HepG2 (cell line): Measurements from ENCODE around the gene PMEPA1. TPM values are rescaled to one million over a fixed set of nuclear protein-coding genes. Genes with fewer than 3 reads are reported as not detected.
A peak's percentile ranks its signal among the peaks of the same experiment; 100 is the strongest.

Source experiments
- ATAC-seq: fragments of 200-7000 bp; cut with Tn5 transposase; 3 replicates; pipeline ENCODE4 v1.9.1; 2020; ENCODE audit warnings: mild to moderate bottlenecking, moderate library complexity
- BruUV-seq: library from RNA; stranded (reverse); fragments of 400-500 nt; replicated peaks from 2 replicates; lab custom pipeline; 2021; lab: Mats Ljungman, UMichigan
- CTCF ChIA-PET: fragments of 300-600 bp; formaldehyde crosslinking; extraction: SDS; loops from one replicate; lab custom pipeline; 2021; ENCODE audit warnings: low total read pairs, inconsistent platforms, low intra/inter-chr PET ratio; lab: Yijun Ruan, JAX
- POLR2A ChIA-PET: fragments of 350-600 bp; sonication (Branson Sonifier 250); formaldehyde crosslinking; loops from one replicate; lab custom pipeline; 2020; ENCODE audit warnings: antibody characterized with exemption, inconsistent platforms; lab: Yijun Ruan, JAX
- DNase-seq: peaks from one replicate; pipeline ENCODE4 v3.0.0-alpha.2; 2015; ENCODE audit warnings: low spot score
- FAIRE-seq: peaks from 3 replicates; lab custom pipeline; 2011; peaks lifted over from hg19 to GRCh38; lab: Jason Lieb, UNC
- H2AFZ ChIP-seq: one replicate; pipeline ENCODE4 v1.6.1; 2011; ENCODE audit warnings: low read length, inconsistent platforms
- H3K27ac ChIP-seq: fragments of 300-600 bp; 3 replicates; pipeline ENCODE4 v1.8.0; 2011; ENCODE audit warnings: mixed run types, mild to moderate bottlenecking, mixed read lengths, low read length, inconsistent platforms; ENCODE audit not compliant: insufficient read depth; ENCODE audit errors: extremely low read length
- H3K27me3 ChIP-seq, 2 experiments: fragments of 200-600 bp in 1 of 2; 2 replicates in 1 of 2; 3 replicates in 1 of 2; pipeline versions ENCODE4 v1.6.0 to v1.8.0; 2011; ENCODE audit warnings: low read length in 2 of 2, mild to moderate bottlenecking in 2 of 2, moderate library complexity in 2 of 2, inconsistent platforms in 1 of 2; ENCODE audit not compliant: insufficient read depth in 2 of 2, control insufficient read depth in 1 of 2
- H3K36me3 ChIP-seq, 2 experiments: fragments of 200-600 bp in 1 of 2; replicated peaks in 1 of 2; 2 replicates in 1 of 2; 3 replicates in 1 of 2; pipeline versions ENCODE4 v1.5.1 to v1.8.0; 2011; ENCODE audit warnings: low read length in 2 of 2, inconsistent platforms in 1 of 2; ENCODE audit not compliant: insufficient read depth in 2 of 2, control insufficient read depth in 1 of 2
- H3K4me1 ChIP-seq: 2 replicates; pipeline ENCODE4 v1.5.1; 2012; ENCODE audit warnings: low read length, inconsistent platforms; ENCODE audit not compliant: insufficient read depth
- H3K4me2 ChIP-seq: 2 replicates; pipeline ENCODE4 v1.6.0; 2011; ENCODE audit warnings: low read depth, low read length, inconsistent platforms
- H3K4me3 ChIP-seq, 3 experiments: fragments of 200-600 bp in 1 of 3; sonication (generic), shearing (Covaris generic) in 1 of 3; replicated peaks in 1 of 3; 2 replicates each; pipeline ENCODE4 v1.5.1; 2011 to 2016; ENCODE audit warnings: low read length in 3 of 3, inconsistent platforms in 2 of 3, low read depth in 2 of 3, mild to moderate bottlenecking in 2 of 3, control low read depth in 1 of 3, mixed read lengths in 1 of 3; ENCODE audit not compliant: insufficient read depth in 1 of 3
- H3K79me2 ChIP-seq: one replicate; pipeline ENCODE4 v1.6.1; 2011; ENCODE audit warnings: low read length, inconsistent platforms; ENCODE audit not compliant: insufficient read depth
- H3K9ac ChIP-seq: 2 replicates; pipeline ENCODE4 v1.6.0; 2011; ENCODE audit warnings: mild to moderate bottlenecking, low read depth, low read length, inconsistent platforms; ENCODE audit not compliant: insufficient read depth
- H3K9me3 ChIP-seq: 2 replicates; pipeline ENCODE4 v1.5.1; 2012; ENCODE audit warnings: mild to moderate bottlenecking, low read length
- H4K20me1 ChIP-seq: 2 replicates; pipeline ENCODE4 v1.6.0; 2011; ENCODE audit warnings: inconsistent platforms, mild to moderate bottlenecking, low read length, moderate library complexity; ENCODE audit not compliant: insufficient read depth
- MAFK ChIP-seq, 2 experiments: IDR thresholded peaks in 1 of 2; conservative IDR thresholded peaks in 1 of 2; 2 replicates each; pipeline ENCODE4 v1.6.1; 2011; ENCODE audit warnings: improper control_type of control experiment in 2 of 2, low read length in 2 of 2
- SP140L ChIP-seq: sonication (generic); formaldehyde crosslinking; IDR thresholded peaks from 2 replicates; pipeline ENCODE4 v1.4.0; 2020; ENCODE audit warnings: missing genetic modification reagents, borderline replicate concordance
- ZC3H13 ChIP-seq: sonication (generic); formaldehyde crosslinking; IDR thresholded peaks from 2 replicates; pipeline ENCODE4 v1.8.1; 2023; ENCODE audit warnings: mild to moderate bottlenecking, missing genetic modification reagents, moderate library complexity
- ZNF225 ChIP-seq: sonication (generic); formaldehyde crosslinking; IDR thresholded peaks from 2 replicates; pipeline ENCODE4 v1.4.0; 2020; ENCODE audit warnings: mild to moderate bottlenecking, missing genetic modification reagents
- WGBS: methylation state at CpG from one replicate; pipeline ENCODE4 v1.1.6; 2017; ENCODE audit warnings: low lambda C conversion rate; 5-methylcytosine and 5-hydroxymethylcytosine counted together
- in situ Hi-C: cut with HindIII; loops from 2 replicates; pipeline ENCODE4 v1.10.0; 2017; ENCODE audit warnings: low pct_unique_long_range_greater_than_20kb; ENCODE audit not compliant: extremely low pct_ligation_motif_present
- intact Hi-C: fragments of 100-400 bp; cut with micrococcal nuclease; formaldehyde crosslinking; loops from one replicate; pipeline ENCODE4 v1.10.0; 2022; ENCODE audit not compliant: unreplicated experiment
- polyA plus RNA-seq, 8 experiments: library from polyadenylated mRNA; depleted of rRNA in 3 of 8; stranded (reverse) in 7 of 8; unstranded in 1 of 8; fragments of >200 nt; fragmentation: Illumina TruSeq in 4 of 8; extraction: Trizol in 4 of 8; gene quantifications; 2 replicates each; pipeline versions ENCODE4 v1.2.1 to v1.2.3, GENCODE V29; 2011 to 2016; ENCODE audit warnings: low read depth in 4 of 8, missing spikeins in 1 of 8, mixed read lengths in 1 of 8; ENCODE audit not compliant: insufficient read depth in 1 of 8
- total RNA-seq, 5 experiments: library from RNA; depleted of rRNA; stranded (reverse); fragments of >200 nt; fragmentation: Illumina TruSeq; extraction: Trizol; gene quantifications; 2 replicates each; pipeline ENCODE4 v1.2.3, GENCODE V29; 2016; ENCODE audit warnings: low read depth in 1 of 5
- TF ChIP-seq, protein P1 (sequence below): IDR thresholded peaks from 2 replicates; pipeline ENCODE4 v1.6.1; 2016; ENCODE audit warnings: low read depth, missing genetic modification reagents, missing compliant biosample characterization

The PMEPA1 gene
- total and polyA plus RNA-seq, 2 of the 13 experiments (the other 11 are each of a cell fraction or from before 2014, with no cell fraction given) = not detected

DNA sequence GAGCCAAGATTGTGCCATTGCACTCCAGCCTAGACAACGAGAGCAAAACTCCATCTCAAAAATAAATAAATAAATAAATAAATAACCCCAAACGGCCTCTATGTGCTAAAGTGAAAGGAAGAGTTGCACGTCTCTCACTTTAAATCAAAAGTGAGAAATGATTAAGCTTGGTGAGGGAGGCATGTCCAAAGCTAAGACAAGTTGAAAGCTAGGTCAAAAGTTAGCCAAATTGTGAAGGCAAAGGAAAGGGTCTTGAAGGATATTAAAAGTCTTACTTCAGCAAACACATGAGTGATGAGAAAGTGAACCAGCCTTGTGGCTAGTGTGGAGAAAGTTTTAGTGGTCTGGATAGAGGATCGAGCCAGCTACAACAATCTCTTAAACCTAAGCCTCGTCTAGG lies 103.9 kb downstream of the PMEPA1 start:
- no peak overlapping the region for H2AFZ ChIP-seq
- H3K9ac ChIP-seq = no peak overlapping the region
- H3K79me2 ChIP-seq = no peaks in the 10 kb centered on the region
- POLR2A ChIA-PET = no interaction called here
- no peaks in the 10 kb centered on the region for H3K36me3 ChIP-seq
- ATAC-seq = no peak
- peaks cover 15 to 62% of the 10 kb centered on the region in 2 experiments; a peak in 3 of 5 replicates for H3K27me3 ChIP-seq
- no peak overlapping the region for H3K4me2 ChIP-seq
- H3K4me1 ChIP-seq = no peaks in the 10 kb centered on the region
- no peaks in the 10 kb centered on the region for H3K9me3 ChIP-seq
- in situ Hi-C loops = no loop called here
- no peak for DNase-seq
- no peak overlapping the region for H3K4me3 ChIP-seq
- 1% methylated on average over 5 of the region's 5 CpGs for WGBS
- H4K20me1 ChIP-seq = no peaks in the 10 kb centered on the region; the same call in 1 of the 2 replicates
- CTCF ChIA-PET = no interaction called here
- no TSS peak for BruUV-seq
- no peak for FAIRE-seq
- TF ChIP-seq ZC3H13 (CRISPR knock-in tag) (no peak), SP140L (CRISPR knock-in tag) (no peak), ZNF225 (CRISPR knock-in tag) (no peak), MAFK (conservative IDR thresholded peaks at IDR 0.05 in 1 of 2, IDR thresholded peaks at IDR 0.05 in 1 of 2; ENCODE audit: low read length in 2 of 2) (peak; percentile 25 to 50; a peak in 3 of 4 replicates)
- TF ChIP-seq, protein P1, sequence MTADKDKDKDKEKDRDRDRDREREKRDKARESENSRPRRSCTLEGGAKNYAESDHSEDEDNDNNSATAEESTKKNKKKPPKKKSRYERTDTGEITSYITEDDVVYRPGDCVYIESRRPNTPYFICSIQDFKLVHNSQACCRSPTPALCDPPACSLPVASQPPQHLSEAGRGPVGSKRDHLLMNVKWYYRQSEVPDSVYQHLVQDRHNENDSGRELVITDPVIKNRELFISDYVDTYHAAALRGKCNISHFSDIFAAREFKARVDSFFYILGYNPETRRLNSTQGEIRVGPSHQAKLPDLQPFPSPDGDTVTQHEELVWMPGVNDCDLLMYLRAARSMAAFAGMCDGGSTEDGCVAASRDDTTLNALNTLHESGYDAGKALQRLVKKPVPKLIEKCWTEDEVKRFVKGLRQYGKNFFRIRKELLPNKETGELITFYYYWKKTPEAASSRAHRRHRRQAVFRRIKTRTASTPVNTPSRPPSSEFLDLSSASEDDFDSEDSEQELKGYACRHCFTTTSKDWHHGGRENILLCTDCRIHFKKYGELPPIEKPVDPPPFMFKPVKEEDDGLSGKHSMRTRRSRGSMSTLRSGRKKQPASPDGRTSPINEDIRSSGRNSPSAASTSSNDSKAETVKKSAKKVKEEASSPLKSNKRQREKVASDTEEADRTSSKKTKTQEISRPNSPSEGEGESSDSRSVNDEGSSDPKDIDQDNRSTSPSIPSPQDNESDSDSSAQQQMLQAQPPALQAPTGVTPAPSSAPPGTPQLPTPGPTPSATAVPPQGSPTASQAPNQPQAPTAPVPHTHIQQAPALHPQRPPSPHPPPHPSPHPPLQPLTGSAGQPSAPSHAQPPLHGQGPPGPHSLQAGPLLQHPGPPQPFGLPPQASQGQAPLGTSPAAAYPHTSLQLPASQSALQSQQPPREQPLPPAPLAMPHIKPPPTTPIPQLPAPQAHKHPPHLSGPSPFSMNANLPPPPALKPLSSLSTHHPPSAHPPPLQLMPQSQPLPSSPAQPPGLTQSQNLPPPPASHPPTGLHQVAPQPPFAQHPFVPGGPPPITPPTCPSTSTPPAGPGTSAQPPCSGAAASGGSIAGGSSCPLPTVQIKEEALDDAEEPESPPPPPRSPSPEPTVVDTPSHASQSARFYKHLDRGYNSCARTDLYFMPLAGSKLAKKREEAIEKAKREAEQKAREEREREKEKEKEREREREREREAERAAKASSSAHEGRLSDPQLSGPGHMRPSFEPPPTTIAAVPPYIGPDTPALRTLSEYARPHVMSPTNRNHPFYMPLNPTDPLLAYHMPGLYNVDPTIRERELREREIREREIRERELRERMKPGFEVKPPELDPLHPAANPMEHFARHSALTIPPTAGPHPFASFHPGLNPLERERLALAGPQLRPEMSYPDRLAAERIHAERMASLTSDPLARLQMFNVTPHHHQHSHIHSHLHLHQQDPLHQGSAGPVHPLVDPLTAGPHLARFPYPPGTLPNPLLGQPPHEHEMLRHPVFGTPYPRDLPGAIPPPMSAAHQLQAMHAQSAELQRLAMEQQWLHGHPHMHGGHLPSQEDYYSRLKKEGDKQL (CRISPR knock-in tag) = no peak
- H3K27ac ChIP-seq = no peak overlapping the region
- intact Hi-C loops = no loop called here
